OCI-LY7 (cell line): ENCODE results near the gene S100B. TPM values are rescaled to one million over a fixed set of nuclear protein-coding genes. Genes with fewer than 3 reads are reported as not detected.

Source experiments
- BruUV-seq: library from RNA; stranded (reverse); fragments of 400-500 nt; replicated peaks from 2 replicates; lab custom pipeline; 2021; lab: Mats Ljungman, UMichigan
- CTCF ChIA-PET: fragments of 300-600 bp; sonication (Branson Sonifier 250); formaldehyde crosslinking; loops from one replicate; lab custom pipeline; 2022; ENCODE audit warnings: antibody characterized with exemption; ENCODE audit not compliant: unreplicated experiment; lab: Charles Lee
- POLR2A ChIA-PET: fragments of 300-600 bp; sonication (Branson Sonifier 250); formaldehyde crosslinking; loops from one replicate; lab custom pipeline; 2022; ENCODE audit warnings: antibody characterized with exemption; lab: Charles Lee
- DNase-seq: peaks from one replicate; pipeline ENCODE4 v3.0.0-alpha.2; 2015; ENCODE audit warnings: low spot score
- H2AFZ ChIP-seq: fragments of 200-600 bp; sonication (generic), shearing (Covaris generic); 2 replicates; pipeline ENCODE4 v1.6.1; 2014; ENCODE audit warnings: mild to moderate bottlenecking, antibody characterized with exemption, low read length, moderate library complexity
- H3K27ac ChIP-seq: fragments of 200-600 bp; sonication (generic); 2 replicates; pipeline ENCODE4 v1.5.1; 2014; ENCODE audit warnings: mixed run types, low read depth, mild to moderate bottlenecking, moderate library complexity, low read length, inconsistent platforms; ENCODE audit not compliant: poor library complexity, severe bottlenecking
- H3K36me3 ChIP-seq: fragments of 200-600 bp; sonication (generic); 2 replicates; pipeline ENCODE4 v1.6.1; 2014; ENCODE audit warnings: mild to moderate bottlenecking, antibody characterized with exemption, low read length, moderate library complexity, mixed read lengths; ENCODE audit not compliant: insufficient read depth
- H3K4me1 ChIP-seq: fragments of 200-600 bp; sonication (generic); 2 replicates; pipeline ENCODE4 v1.5.1; 2014; ENCODE audit warnings: mild to moderate bottlenecking, low read length; ENCODE audit not compliant: insufficient read depth, poor library complexity, severe bottlenecking
- H3K4me2 ChIP-seq: fragments of 200-600 bp; sonication (generic); 2 replicates; pipeline ENCODE4 v1.6.1; 2014; ENCODE audit warnings: mild to moderate bottlenecking, low read length
- H3K4me3 ChIP-seq: fragments of 200-600 bp; sonication (generic); 2 replicates; pipeline ENCODE4 v1.5.1; 2014; ENCODE audit warnings: mild to moderate bottlenecking, low read depth, low read length; ENCODE audit not compliant: poor library complexity, severe bottlenecking
- H3K79me2 ChIP-seq: fragments of 200-600 bp; sonication (generic); 2 replicates; pipeline ENCODE4 v1.6.1; 2016; ENCODE audit warnings: low read depth, mild to moderate bottlenecking, low read length, moderate library complexity, mixed read lengths; ENCODE audit not compliant: insufficient read depth
- H3K9me2 ChIP-seq: fragments of 200-600 bp; sonication (generic); 2 replicates; pipeline ENCODE4 v1.6.1; 2016; ENCODE audit warnings: mild to moderate bottlenecking, low read length, mixed read lengths; ENCODE audit not compliant: insufficient read depth
- H3K9me3 ChIP-seq: fragments of 200-600 bp; sonication (generic); 2 replicates; pipeline ENCODE4 v1.6.1; 2014; ENCODE audit warnings: mild to moderate bottlenecking, mixed run types, low read length, mixed read lengths
- H4K20me1 ChIP-seq: fragments of 200-600 bp; sonication (generic); 2 replicates; pipeline ENCODE4 v1.6.1; 2014; ENCODE audit warnings: mild to moderate bottlenecking, antibody characterized with exemption, low read length, moderate library complexity, mixed read lengths; ENCODE audit not compliant: insufficient read depth
- CTCF ChIP-seq: fragments of 200-600 bp; sonication (generic); conservative IDR thresholded peaks from 2 replicates; pipeline ENCODE4 v1.5.1; 2014; ENCODE audit warnings: mild to moderate bottlenecking, antibody characterized with exemption, low read length, moderate library complexity, mixed read lengths
- EZH2phosphoT487 ChIP-seq: fragments of 200-600 bp; sonication (generic); IDR thresholded peaks from 2 replicates; pipeline ENCODE4 v1.6.1; 2018; ENCODE audit warnings: low read depth, borderline replicate concordance, mild to moderate bottlenecking, mixed run types, antibody characterized with exemption, low read length, moderate library complexity, mixed read lengths
- intact Hi-C: fragments of 100-400 bp; cut with micrococcal nuclease; formaldehyde crosslinking; loops from one replicate; pipeline ENCODE4 v1.10.0; 2022; ENCODE audit not compliant: unreplicated experiment
- total RNA-seq, 2 experiments: library from RNA; depleted of rRNA in 1 of 2; stranded (reverse); fragments of >200 nt in 1 of 2; shearing (Covaris generic) in 1 of 2; gene quantifications; 2 replicates each; pipeline ENCODE4 v1.2.3, GENCODE V29; 2014 to 2022

The S100B gene
- total RNA-seq, 2 experiments from 2014 or later, result not detected

GRCh38 chr21:46557919-46558392, 46.9 kb downstream of the S100B start:
- CTCF ChIA-PET, result no interaction called here
- POLR2A ChIA-PET, result interaction anchor here (0.7 kb wide), 1 partner anchor 26 kb away, joined by 3 read pairs; no protein-coding TSS in a partner anchor
- H3K4me2 ChIP-seq, result no peak overlapping the region
- no peaks in the 10 kb centered on the region for H3K9me3 ChIP-seq
- H3K4me3 ChIP-seq, result no peak overlapping the region
- intact Hi-C loops, result loop anchor here (5.0 kb wide), 1 partner anchor 101 kb away; the partner anchor contains the start of gene DIP2A
- TF ChIP-seq EZH2phosphoT487, result no peak
- no peak for TF ChIP-seq CTCF
- H3K27ac ChIP-seq, result no peak overlapping the region
- H3K79me2 ChIP-seq, result no peaks in the 10 kb centered on the region
- H2AFZ ChIP-seq, result no peak overlapping the region
- H3K4me1 ChIP-seq, result peaks cover 29% of the 10 kb centered on the region
- H4K20me1 ChIP-seq, result no peaks in the 10 kb centered on the region
- DNase-seq, result no peak
- no peaks in the 10 kb centered on the region for H3K9me2 ChIP-seq
- BruUV-seq, result no TSS peak
- peaks cover 14% of the 10 kb centered on the region; the same call in 1 of the 2 replicates for H3K36me3 ChIP-seq

- no peaks in the 10 kb centered on the region for H4K20me1 ChIP-seq
- DNase-seq, result no peak
- H2AFZ ChIP-seq, result no peak overlapping the region
- no peak overlapping the region for H3K4me2 ChIP-seq
- intact Hi-C loops, result loop anchor here (5.0 kb wide), 1 partner anchor 100 kb away; the partner anchor contains the start of gene DIP2A
- H3K9me3 ChIP-seq, result no peaks in the 10 kb centered on the region
- H3K36me3 ChIP-seq, result peaks cover 14% of the 10 kb centered on the region; the same call in 1 of the 2 replicates
- H3K27ac ChIP-seq, result no peak overlapping the region
- CTCF ChIA-PET, result no interaction called here
- no peaks in the 10 kb centered on the region for H3K79me2 ChIP-seq
- no peak overlapping the region for H3K4me3 ChIP-seq
- no peaks in the 10 kb centered on the region for H3K9me2 ChIP-seq
- H3K4me1 ChIP-seq, result peaks cover 31% of the 10 kb centered on the region
- POLR2A ChIA-PET, result no interaction called here
- BruUV-seq, result no TSS peak
- TF ChIP-seq CTCF (no peak), EZH2phosphoT487 (no peak)
Observed at GRCh38 chr21:46557469-46557868, 47.4 kb downstream of the S100B start.

- Histone ChIP-seq H3K4me1 (peaks cover 38% of the 10 kb centered on the region), H3K79me2 (no peaks in the 10 kb centered on the region), H3K9me3 (no peaks in the 10 kb centered on the region), H2AFZ (no peak overlapping the region), H3K36me3 (peaks cover 13% of the 10 kb centered on the region; the same call in 1 of the 2 replicates), H3K9me2 (no peaks in the 10 kb centered on the region), H3K4me3 (no peak overlapping the region), H3K4me2 (no peak overlapping the region), H3K27ac (no peak overlapping the region), H4K20me1 (no peaks in the 10 kb centered on the region)
- ChIA-PET POLR2A (no interaction called here), CTCF (no interaction called here)
- no peak for DNase-seq
- intact Hi-C loops, result loop anchor here (5.0 kb wide), 1 partner anchor 100 kb away; the partner anchor contains the start of gene DIP2A
- TF ChIP-seq EZH2phosphoT487 (no peak), CTCF (no peak)
- BruUV-seq, result no TSS peak
Observed at GRCh38 chr21:46556802-46557201, 48.1 kb downstream of the S100B start.
